GM10847 (cell line): ENCODE data around the gene ZNF18.

Source experiments
- POLR2A ChIP-seq: IDR thresholded peaks from 2 replicates; pipeline ENCODE4 v1.6.1; 2011; ENCODE audit not compliant: insufficient read length; ENCODE audit errors: extremely low read depth

The ZNF18 gene

DNA sequence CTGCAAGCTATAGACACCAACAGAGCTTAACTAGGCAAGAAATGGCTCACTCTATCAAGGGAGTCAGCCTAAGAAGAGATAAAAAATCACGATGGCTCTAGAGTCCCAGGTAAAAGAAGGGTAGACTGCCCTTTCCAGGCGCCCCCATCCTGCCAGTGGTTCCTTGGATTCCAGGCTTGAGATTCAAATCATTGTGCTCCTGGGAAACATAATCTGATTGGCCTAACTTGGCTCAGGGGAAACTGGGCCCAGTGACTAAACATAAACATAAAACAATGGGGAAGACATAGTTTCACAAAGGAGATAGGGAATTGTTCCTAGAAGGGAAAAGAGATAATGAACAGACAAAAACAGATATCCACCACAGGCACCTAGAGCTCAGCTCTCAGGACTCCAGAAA lies 56.4 kb downstream of the ZNF18 start:
- TF ChIP-seq POLR2A, result no peak

DNA sequence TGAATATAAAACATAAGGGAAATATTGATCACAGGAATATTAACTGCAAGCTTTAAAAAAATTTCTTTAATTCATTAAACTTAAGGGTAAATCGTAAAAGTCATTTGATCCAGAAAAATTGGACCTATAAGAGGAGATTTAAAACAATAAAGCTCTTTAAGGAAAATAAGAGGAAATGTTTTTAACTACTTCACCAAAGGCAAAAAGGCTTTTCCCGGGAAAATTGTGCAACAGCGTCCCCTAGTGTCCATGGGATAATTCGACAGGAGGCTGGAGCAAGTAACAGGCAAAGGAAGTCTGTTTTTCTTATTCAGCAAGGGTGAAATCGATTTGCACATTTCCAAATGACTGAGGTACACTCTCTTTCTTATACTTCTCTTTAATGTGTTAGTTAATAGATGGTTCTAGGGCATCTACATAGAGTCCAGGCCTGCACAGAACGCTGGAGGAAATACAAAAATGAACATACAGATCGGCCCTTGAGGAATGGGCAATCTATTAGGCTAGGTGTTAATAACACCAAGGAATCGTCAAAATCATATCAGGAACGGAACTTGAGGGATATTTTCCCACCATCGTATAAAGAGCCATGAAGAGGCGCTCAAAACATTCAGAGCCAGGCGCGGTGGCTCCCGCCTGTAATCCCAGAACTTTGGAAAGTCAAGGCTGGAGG lies 61.4 kb downstream of the ZNF18 start:
- TF ChIP-seq POLR2A, result no peak

DNA sequence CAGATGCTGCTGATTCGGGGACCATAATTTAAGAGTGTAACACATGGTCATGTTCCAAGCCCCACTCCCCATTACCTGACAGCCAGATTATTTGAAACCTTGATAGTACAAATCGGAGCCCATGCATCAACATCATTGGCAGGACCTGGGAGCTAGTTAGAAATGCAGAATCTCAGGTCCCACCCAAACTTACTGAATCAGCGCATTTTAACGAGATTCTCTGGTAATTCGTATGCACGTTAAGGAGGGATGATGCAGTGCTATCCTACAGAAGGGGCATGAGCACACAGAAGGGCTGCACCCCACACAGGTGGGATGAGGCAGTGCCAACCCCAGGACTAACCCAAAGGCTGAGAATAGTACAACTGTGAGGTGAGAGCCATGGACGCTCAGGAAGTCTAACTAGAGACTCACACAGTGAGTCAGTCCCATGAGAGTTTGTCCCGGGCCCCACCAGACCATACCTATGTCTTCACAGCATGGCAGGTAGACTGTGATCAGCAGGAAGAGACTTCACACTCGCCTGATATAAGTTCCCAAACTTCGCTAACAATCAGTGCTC lies 64.9 kb downstream of the ZNF18 start:
- no peak for TF ChIP-seq POLR2A

DNA sequence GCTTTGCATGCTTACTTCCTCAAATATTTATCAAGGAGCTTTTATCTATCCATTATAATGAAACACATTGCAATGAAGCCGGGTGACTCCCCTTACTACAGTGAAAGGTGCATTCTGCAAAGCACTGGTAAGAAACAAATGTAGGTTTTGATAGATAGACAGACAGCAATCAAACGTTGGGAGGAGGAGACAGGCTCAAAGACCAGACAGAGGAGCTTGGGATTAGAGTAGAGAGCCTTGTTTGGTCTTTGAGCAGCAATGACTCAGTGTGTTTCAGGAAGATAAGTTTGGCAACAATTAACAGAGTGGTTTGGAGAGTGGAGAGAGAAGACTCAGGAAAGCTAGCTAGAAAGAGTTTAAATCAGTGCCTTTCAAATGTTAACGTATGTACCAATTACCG lies 68.8 kb downstream of the ZNF18 start:
- TF ChIP-seq POLR2A, result no peak
